GM12878 (cell line): ENCODE data around the gene PRPF40B.

ENCODE experiments used
- BCLAF1 ChIP-seq: fragments of 450-650 bp; IDR thresholded peaks from 2 replicates; pipeline ENCODE4 v1.6.1; 2017; ENCODE audit warnings: antibody characterized with exemption, mild to moderate bottlenecking, moderate library complexity
- CHD4 ChIP-seq: fragments of 200-600 bp; sonication (generic); IDR thresholded peaks from 2 replicates; pipeline ENCODE4 v1.6.1; 2016; ENCODE audit warnings: mild to moderate bottlenecking
- CTCF ChIP-seq, 3 experiments: IDR thresholded peaks in 2 of 3; conservative IDR thresholded peaks in 1 of 3; 2 replicates each; pipeline ENCODE4 v1.5.1; 2011; ENCODE audit warnings: low read depth in 3 of 3, low read length in 3 of 3, mild to moderate bottlenecking in 3 of 3, control low read depth in 2 of 3, moderate library complexity in 2 of 3, inconsistent platforms in 1 of 3, mixed read lengths in 1 of 3; ENCODE audit not compliant: control insufficient read depth in 2 of 3, insufficient read depth in 1 of 3; ENCODE audit errors: extremely low read depth in 1 of 3
- ESRRA ChIP-seq: IDR thresholded peaks from 2 replicates; pipeline ENCODE4 v1.6.1; 2012; ENCODE audit warnings: mild to moderate bottlenecking, low read length, improper control_type of control experiment
- FOXK2 ChIP-seq: fragments of 450-650 bp; IDR thresholded peaks from 2 replicates; pipeline ENCODE4 v1.6.1; 2017; ENCODE audit warnings: mild to moderate bottlenecking, moderate library complexity
- KDM1A ChIP-seq: fragments of 200-600 bp; sonication (generic); IDR thresholded peaks from 2 replicates; pipeline ENCODE4 v1.6.1; 2016; ENCODE audit warnings: borderline replicate concordance
- NRF1 ChIP-seq: conservative IDR thresholded peaks from 2 replicates; pipeline ENCODE4 v1.6.1; 2011; ENCODE audit warnings: mild to moderate bottlenecking, low read depth, low read length, improper control_type of control experiment
- POLR2A ChIP-seq: IDR thresholded peaks from 2 replicates; pipeline ENCODE4 v1.6.1; 2011; ENCODE audit warnings: low read depth, mild to moderate bottlenecking, low read length
- USF1 ChIP-seq: IDR thresholded peaks from 2 replicates; pipeline ENCODE4 v1.6.1; 2011; ENCODE audit warnings: borderline replicate concordance, low read depth, mild to moderate bottlenecking, moderate library complexity, mixed read lengths, low read length; ENCODE audit not compliant: insufficient read depth; ENCODE audit errors: extremely low read length
- ZNF24 ChIP-seq: fragments of 450-650 bp; IDR thresholded peaks from 2 replicates; pipeline ENCODE4 v1.6.1; 2017; ENCODE audit warnings: antibody characterized with exemption, mild to moderate bottlenecking

GRCh38 chr12:49674318-49674981 is 51.1 kb downstream of the PRPF40B start:
- TF ChIP-seq POLR2A (no peak), KDM1A (no peak), CHD4 (no peak), FOXK2 (no peak), ZNF24 (no peak), USF1 (no peak), ESRRA (no peak), BCLAF1 (no peak), CTCF (IDR thresholded peaks at IDR 0.05 in 2 of 3, conservative IDR thresholded peaks at IDR 0.05 in 1 of 3; ENCODE audit: control insufficient read depth in 2 of 3, extremely low read depth in 1 of 3, insufficient read depth in 1 of 3, low read depth in 3 of 3, low read length in 3 of 3) (no peak), NRF1 (no peak)
